Activated B cell treated with CpG ODN at 0.5 μM for 24 hours (primary cell): ENCODE measurements around the gene NDFIP2. TPM values are rescaled to one million over a fixed set of nuclear protein-coding genes. Genes with fewer than 3 reads are reported as not detected.

Experiments
- ATAC-seq: fragments of 200-7000 bp; cut with Tn5 transposase; one replicate; pipeline ENCODE4 v1.10.0; 2021; ENCODE audit warnings: low read depth, mild to moderate bottlenecking, moderate library complexity
- CTCF ChIA-PET: fragments of 350-600 bp; sonication (Branson Sonifier 250); formaldehyde crosslinking; loops from one replicate; lab custom pipeline; 2021; ENCODE audit warnings: antibody characterized with exemption; lab: Charles Lee
- POLR2A ChIA-PET: fragments of 350-600 bp; sonication (Branson Sonifier 250); formaldehyde crosslinking; loops from one replicate; lab custom pipeline; 2021; ENCODE audit warnings: antibody characterized with exemption; lab: Charles Lee
- DNase-seq: peaks from one replicate; pipeline ENCODE4 v3.0.0; 2022
- H3K27ac Mint-ChIP-seq: one replicate; pipeline ENCODE4 v1.8.0; 2020; ENCODE audit warnings: mixed read lengths
- H3K27me3 Mint-ChIP-seq: one replicate; pipeline ENCODE4 v1.8.0; 2021; ENCODE audit warnings: mixed read lengths
- H3K36me3 Mint-ChIP-seq: one replicate; pipeline ENCODE4 v1.8.0; 2021; ENCODE audit warnings: low read depth, mixed read lengths
- H3K4me1 Mint-ChIP-seq: one replicate; pipeline ENCODE4 v1.8.0; 2021; ENCODE audit warnings: mixed read lengths
- H3K4me3 Mint-ChIP-seq: one replicate; pipeline ENCODE4 v1.8.0; 2020; ENCODE audit warnings: mild to moderate bottlenecking, mixed read lengths
- H3K9me3 Mint-ChIP-seq: one replicate; pipeline ENCODE4 v1.8.0; 2020; ENCODE audit warnings: mixed read lengths
- intact Hi-C: fragments of 100-400 bp; cut with micrococcal nuclease; formaldehyde crosslinking; loops from one replicate; pipeline ENCODE4 v1.15.1; 2024
- total RNA-seq: library from RNA; stranded (reverse); gene quantifications from 2 replicates; pipeline ENCODE4 v1.2.3, GENCODE V29; 2022
- TF ChIP-seq, protein P1 (sequence below): fragments of 200-600 bp; IDR thresholded peaks from one replicate; pipeline ENCODE4 v1.8.0; 2022; ENCODE audit warnings: antibody characterized with exemption, mild to moderate bottlenecking

The NDFIP2 gene
- total RNA-seq, 1 donor from 2014 or later = 2.8 TPM

DNA sequence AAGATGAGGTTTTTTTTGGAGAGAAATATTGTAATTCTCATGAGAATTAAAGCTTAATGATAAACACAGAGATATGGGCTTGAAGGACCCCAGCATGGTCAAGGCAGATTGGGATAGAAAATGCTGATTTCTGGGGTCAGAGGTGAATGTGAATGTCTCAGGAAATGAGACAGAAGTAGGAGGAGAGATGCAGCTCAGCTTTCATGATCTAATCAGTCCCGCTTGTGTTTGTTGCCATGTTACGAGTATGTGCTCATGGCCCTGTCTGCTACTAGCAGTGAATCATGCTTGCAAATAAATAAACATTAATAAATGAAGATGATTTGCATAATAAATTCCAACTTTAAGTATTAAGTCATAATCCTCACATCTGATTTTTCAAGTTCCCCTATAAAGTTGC is 23.0 kb upstream of the NDFIP2 start:
- intact Hi-C loops = no loop called here
- no peak for ATAC-seq
- POLR2A ChIA-PET = no interaction called here

DNA sequence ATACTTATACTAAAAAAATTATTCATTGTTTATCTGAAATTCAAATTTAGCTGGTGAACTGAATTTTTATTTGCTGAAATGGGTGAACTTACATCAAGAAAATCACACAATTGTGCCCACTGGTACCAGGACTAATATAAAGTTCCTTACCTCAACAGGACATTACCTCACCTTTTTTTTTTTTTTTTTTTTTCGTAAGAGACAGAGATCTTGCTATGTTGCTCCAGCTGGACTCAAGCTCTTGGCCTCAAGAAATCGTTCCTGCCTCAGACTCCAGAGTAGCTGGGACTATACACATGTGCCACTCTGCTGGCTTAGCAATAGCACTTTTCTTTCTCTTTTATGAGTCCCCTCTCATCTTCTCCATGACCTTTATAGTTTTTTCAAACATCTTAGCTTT is 22.5 kb upstream of the NDFIP2 start:
- H3K27ac Mint-ChIP-seq = no peak overlapping the region
- POLR2A ChIA-PET = interaction anchor here (0.7 kb wide), 1 partner anchor 1957 kb away, joined by 7 read pairs; no protein-coding TSS in a partner anchor
- H3K27me3 Mint-ChIP-seq = peaks cover 21% of the 10 kb centered on the region
- ATAC-seq (no peak), DNase-seq (no peak)
- intact Hi-C loops = no loop called here
- H3K36me3 Mint-ChIP-seq = no peaks in the 10 kb centered on the region
- TF ChIP-seq, protein P1, sequence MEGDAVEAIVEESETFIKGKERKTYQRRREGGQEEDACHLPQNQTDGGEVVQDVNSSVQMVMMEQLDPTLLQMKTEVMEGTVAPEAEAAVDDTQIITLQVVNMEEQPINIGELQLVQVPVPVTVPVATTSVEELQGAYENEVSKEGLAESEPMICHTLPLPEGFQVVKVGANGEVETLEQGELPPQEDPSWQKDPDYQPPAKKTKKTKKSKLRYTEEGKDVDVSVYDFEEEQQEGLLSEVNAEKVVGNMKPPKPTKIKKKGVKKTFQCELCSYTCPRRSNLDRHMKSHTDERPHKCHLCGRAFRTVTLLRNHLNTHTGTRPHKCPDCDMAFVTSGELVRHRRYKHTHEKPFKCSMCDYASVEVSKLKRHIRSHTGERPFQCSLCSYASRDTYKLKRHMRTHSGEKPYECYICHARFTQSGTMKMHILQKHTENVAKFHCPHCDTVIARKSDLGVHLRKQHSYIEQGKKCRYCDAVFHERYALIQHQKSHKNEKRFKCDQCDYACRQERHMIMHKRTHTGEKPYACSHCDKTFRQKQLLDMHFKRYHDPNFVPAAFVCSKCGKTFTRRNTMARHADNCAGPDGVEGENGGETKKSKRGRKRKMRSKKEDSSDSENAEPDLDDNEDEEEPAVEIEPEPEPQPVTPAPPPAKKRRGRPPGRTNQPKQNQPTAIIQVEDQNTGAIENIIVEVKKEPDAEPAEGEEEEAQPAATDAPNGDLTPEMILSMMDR = no peak
- H3K9me3 Mint-ChIP-seq = no peaks in the 10 kb centered on the region
- no peaks in the 10 kb centered on the region for H3K4me1 Mint-ChIP-seq
- no peak overlapping the region for H3K4me3 Mint-ChIP-seq
- CTCF ChIA-PET = no interaction called here

More for the DNA sequence above, 23.0 kb upstream of the NDFIP2 start:
- no peak overlapping the region for H3K27ac Mint-ChIP-seq
- DNase-seq = no peak
- TF ChIP-seq, protein P1 = no peak
- no peaks in the 10 kb centered on the region for H3K9me3 Mint-ChIP-seq
- H3K4me1 Mint-ChIP-seq = no peaks in the 10 kb centered on the region
- no peak overlapping the region for H3K4me3 Mint-ChIP-seq
- H3K36me3 Mint-ChIP-seq = no peaks in the 10 kb centered on the region
- peaks cover 23% of the 10 kb centered on the region for H3K27me3 Mint-ChIP-seq
- CTCF ChIA-PET = no interaction called here

DNA sequence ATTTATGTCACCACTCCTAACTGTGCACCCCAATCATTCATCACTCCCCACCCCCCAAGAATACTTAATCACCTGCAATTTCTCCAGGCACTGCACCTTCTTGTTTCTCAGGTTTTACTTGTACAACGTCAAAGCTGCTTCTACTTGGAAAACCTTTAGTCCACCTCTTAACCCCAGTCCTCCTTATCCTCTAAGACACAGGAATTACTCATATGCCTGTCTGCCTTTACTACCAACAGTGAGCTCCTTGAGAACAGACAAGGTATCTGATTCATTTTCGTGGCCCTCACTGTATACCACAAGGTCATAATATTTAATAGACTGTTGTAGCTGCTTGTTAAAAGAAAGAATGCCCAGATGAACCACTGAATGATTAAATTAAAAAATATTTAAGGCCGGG is 21.0 kb upstream of the NDFIP2 start:
- no peaks in the 10 kb centered on the region for H3K36me3 Mint-ChIP-seq
- no peaks in the 10 kb centered on the region for H3K4me1 Mint-ChIP-seq
- TF ChIP-seq, protein P1 = no peak
- ChIA-PET POLR2A (no interaction called here), CTCF (interaction anchor here (1.5 kb wide), 1 partner anchor 36 kb away, joined by 5 read pairs; no protein-coding TSS in a partner anchor)
- no peaks in the 10 kb centered on the region for H3K9me3 Mint-ChIP-seq
- no peak for DNase-seq
- H3K27ac Mint-ChIP-seq = no peak overlapping the region
- peaks cover 14% of the 10 kb centered on the region for H3K27me3 Mint-ChIP-seq
- intact Hi-C loops = no loop called here
- H3K4me3 Mint-ChIP-seq = no peak overlapping the region
- ATAC-seq = no peak

DNA sequence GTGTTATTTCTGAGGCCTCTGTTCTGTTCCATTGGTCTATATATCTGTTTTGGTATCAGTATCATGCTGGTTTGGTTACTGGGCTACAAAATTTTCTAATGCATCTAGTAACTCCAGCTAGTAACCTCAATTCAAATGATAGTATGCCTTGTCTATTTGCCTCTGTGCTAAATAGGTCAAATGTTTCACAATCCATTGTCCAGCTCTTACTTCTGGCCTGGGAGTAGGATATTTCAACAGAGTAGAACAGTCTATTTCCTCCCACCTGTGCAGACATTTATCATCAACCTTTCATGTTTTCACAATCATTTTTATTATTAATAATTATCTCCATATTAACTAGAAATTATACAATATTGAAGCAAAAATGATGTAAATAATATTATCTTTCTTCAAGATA is 18.1 kb upstream of the NDFIP2 start:
- no peak for ATAC-seq
- CTCF ChIA-PET = no interaction called here
- peaks cover 6% of the 10 kb centered on the region for H3K27me3 Mint-ChIP-seq

DNA sequence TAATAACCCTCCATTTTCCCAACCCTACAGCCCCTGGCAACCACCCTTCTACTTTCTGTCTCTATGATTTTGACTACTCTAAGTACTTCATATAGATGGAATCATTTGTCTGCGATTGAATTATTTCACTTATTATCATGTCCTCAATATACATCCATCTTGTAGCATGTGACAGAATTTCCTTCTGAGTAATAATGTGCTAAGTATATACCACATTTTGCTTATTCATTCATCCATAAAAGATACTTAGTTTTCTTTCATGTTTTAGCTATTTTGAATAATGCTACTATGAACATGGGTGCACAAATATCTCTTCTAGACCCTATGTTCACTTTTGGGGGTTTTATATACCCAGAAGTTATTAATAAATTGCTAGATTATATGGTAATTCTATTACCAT is 17.4 kb upstream of the NDFIP2 start:
- Mint-ChIP-seq H3K4me1 (no peaks in the 10 kb centered on the region), H3K4me3 (no peak overlapping the region), H3K27me3 (peaks cover 6% of the 10 kb centered on the region), H3K27ac (no peak overlapping the region), H3K9me3 (no peaks in the 10 kb centered on the region), H3K36me3 (no peaks in the 10 kb centered on the region)
- TF ChIP-seq, protein P1 = no peak
- ATAC-seq (no peak), DNase-seq (no peak)
- CTCF ChIA-PET = no interaction called here
- intact Hi-C loops = no loop called here
- POLR2A ChIA-PET = no interaction called here

More for the DNA sequence above, 18.1 kb upstream of the NDFIP2 start:
- H3K9me3 Mint-ChIP-seq = no peaks in the 10 kb centered on the region
- no peaks in the 10 kb centered on the region for H3K36me3 Mint-ChIP-seq
- DNase-seq = no peak
- no peak overlapping the region for H3K27ac Mint-ChIP-seq
- no peaks in the 10 kb centered on the region for H3K4me1 Mint-ChIP-seq
- intact Hi-C loops = no loop called here
- no peak overlapping the region for H3K4me3 Mint-ChIP-seq
- POLR2A ChIA-PET = no interaction called here
- TF ChIP-seq, protein P1 = no peak
